Naive thymus-derived CD8-positive, alpha-beta T cell (primary cell): ENCODE data around the gene PTGR1. TPM values are rescaled to one million over a fixed set of nuclear protein-coding genes. Genes with fewer than 3 reads are reported as not detected.

ENCODE experiments used
- ATAC-seq, 2 donors: fragments of 150-1000 bp; cut with Tn5 transposase in 1 of 2; sonication (Bioruptor Pico), chemical (Tn5 transposase) in 1 of 2; 1 replicate in 1 of 2; 2 replicates in 1 of 2; pipeline ENCODE4 v1.10.0; 2021; ENCODE audit warnings: mild to moderate bottlenecking in 2 of 2, moderate library complexity in 2 of 2
- POLR2A ChIA-PET: fragments of 350-600 bp; sonication (Branson Sonifier 250); formaldehyde crosslinking; loops from one replicate; lab custom pipeline; 2021; ENCODE audit warnings: antibody characterized with exemption; lab: Charles Lee
- DNase-seq, 10 donors: peaks; one replicate each; pipeline versions ENCODE4 v3.0.0 to v3.0.0-alpha.2; 2020 to 2022
- H3K27ac Mint-ChIP-seq, 10 donors: one replicate each; pipeline ENCODE4 v1.8.0; 2020 to 2022; ENCODE audit warnings: mild to moderate bottlenecking in 10 of 10, mixed read lengths in 10 of 10, moderate library complexity in 4 of 10, inconsistent platforms in 1 of 10
- H3K27me3 Mint-ChIP-seq, 5 donors: one replicate each; pipeline ENCODE4 v1.8.0; 2021 to 2022; ENCODE audit warnings: mixed read lengths in 5 of 5
- H3K36me3 Mint-ChIP-seq, 3 donors: one replicate each; pipeline ENCODE4 v1.8.0; 2020 to 2022; ENCODE audit warnings: mixed read lengths in 3 of 3, mild to moderate bottlenecking in 2 of 3, inconsistent platforms in 1 of 3
- H3K4me1 Mint-ChIP-seq, 4 donors: one replicate each; pipeline ENCODE4 v1.8.0; 2021 to 2022; ENCODE audit warnings: mixed read lengths in 4 of 4
- H3K4me3 Mint-ChIP-seq, 10 donors: one replicate each; pipeline ENCODE4 v1.8.0; 2020 to 2022; ENCODE audit warnings: mild to moderate bottlenecking in 10 of 10, mixed read lengths in 10 of 10, moderate library complexity in 6 of 10, inconsistent platforms in 1 of 10
- H3K9me3 Mint-ChIP-seq, 9 donors: one replicate each; pipeline ENCODE4 v1.8.0; 2020 to 2022; ENCODE audit warnings: mixed read lengths in 9 of 9, mild to moderate bottlenecking in 3 of 9, inconsistent platforms in 1 of 9, moderate library complexity in 1 of 9
- polyA plus RNA-seq, 3 donors: library from polyadenylated mRNA; unstranded; fragments of 300-500 nt; fragmentation: Illumina TruSeq; gene quantifications; one replicate each; pipeline ENCODE4 v1.2.3, GENCODE V29; 2021
- total RNA-seq, 8 experiments: library from RNA in 2 of 8; stranded (reverse) in 2 of 8; gene quantifications; one replicate each; pipeline ENCODE4 v1.2.3 and lab custom pipeline; 2021 to 2026

Gene PTGR1
- not detected for total RNA-seq
- polyA plus RNA-seq: not detected
- total RNA-seq (lab: John Stamatoyannopoulos, UW): 0 to 0.09 (median 0) reads per million in 6 experiments

GRCh38 chr9:111599092-111599954 lies at the start of gene PTGR1:
TSS of gene PTGR1 (minus strand) at chr9:111599647. CDS start at chr9:111597422, 2,225 bp downstream.
- POLR2A ChIA-PET: interaction anchor here (2.2 kb wide), 1 partner anchor 476 kb away, joined by 9 read pairs; no protein-coding TSS in a partner anchor
- peak within 1 kb of the TSS; percentile 77 to 94 (median 90) for H3K4me3 Mint-ChIP-seq

GRCh38 chr9:111649016-111649415 lies 49.6 kb upstream of the PTGR1 start:
- no peak overlapping the region for H3K27ac Mint-ChIP-seq
- ATAC-seq (no peak), DNase-seq (no peak)
- H3K27me3 Mint-ChIP-seq: no peaks in the 10 kb centered on the region
- POLR2A ChIA-PET: interaction anchor here (0.5 kb wide), 1 partner anchor 686 kb away, joined by 3 read pairs; no protein-coding TSS in a partner anchor
- no peak overlapping the region for H3K4me3 Mint-ChIP-seq
- peaks cover 11 to 57% (median 15%) of the 10 kb centered on the region in 3 donors for H3K36me3 Mint-ChIP-seq
- H3K4me1 Mint-ChIP-seq: peaks cover 0 to 6% (median 2%) of the 10 kb centered on the region in 4 donors
- no peaks in the 10 kb centered on the region for H3K9me3 Mint-ChIP-seq

More at GRCh38 chr9:111599092-111599954, at the start of gene PTGR1:
- Mint-ChIP-seq H3K27ac (peak within 1 kb of the TSS in 2 of 10 donors; percentile 25 to 31), H3K4me1 (peaks cover 12 to 28% (median 21%) of the 10 kb centered on the region in 4 donors), H3K36me3 (no peaks in the 10 kb centered on the region), H3K27me3 (peaks cover 22 to 42% (median 40%) of the 10 kb centered on the region in 5 donors), H3K9me3 (no peaks in the 10 kb centered on the region)
- peak in 4 of 10 donors; percentile 13 to 32 (median 17) for DNase-seq
- ATAC-seq: peak in 1 of 2 donors; percentile 14

- POLR2A ChIA-PET: no interaction called here
- ATAC-seq: no peak
- H3K9me3 Mint-ChIP-seq: no peaks in the 10 kb centered on the region
- peaks cover 8 to 60% (median 18%) of the 10 kb centered on the region in 3 donors for H3K36me3 Mint-ChIP-seq
- no peaks in the 10 kb centered on the region for H3K27me3 Mint-ChIP-seq
- H3K4me3 Mint-ChIP-seq: no peak overlapping the region
- no peak overlapping the region for H3K27ac Mint-ChIP-seq
- no peak for DNase-seq
- peaks cover 0 to 7% (median 4%) of the 10 kb centered on the region in 4 donors for H3K4me1 Mint-ChIP-seq
These were observed 48.6 kb upstream of the PTGR1 start for GRCh38 chr9:111648066-111648465.

GRCh38 chr9:111646417-111646816 lies 47.0 kb upstream of the PTGR1 start:
- Mint-ChIP-seq H3K9me3 (no peaks in the 10 kb centered on the region), H3K27me3 (no peaks in the 10 kb centered on the region), H3K4me1 (peaks cover 0 to 9% (median 5%) of the 10 kb centered on the region in 4 donors), H3K4me3 (no peak overlapping the region), H3K27ac (peak overlapping the region in 1 of 10 donors; percentile 1), H3K36me3 (peaks cover 8 to 61% (median 18%) of the 10 kb centered on the region in 3 donors)
- DNase-seq (no peak), ATAC-seq (no peak)
- POLR2A ChIA-PET: no interaction called here

- H3K9me3 Mint-ChIP-seq: no peaks in the 10 kb centered on the region
- POLR2A ChIA-PET: no interaction called here
These were observed 46.4 kb upstream of the PTGR1 start for GRCh38 chr9:111645806-111646205.

GRCh38 chr9:111644195-111644772 lies 44.8 kb upstream of the PTGR1 start:
- POLR2A ChIA-PET: no interaction called here
- Mint-ChIP-seq H3K4me3 (no peak overlapping the region), H3K9me3 (no peaks in the 10 kb centered on the region)

More at GRCh38 chr9:111645806-111646205, 46.4 kb upstream of the PTGR1 start:
- Mint-ChIP-seq H3K36me3 (peaks cover 8 to 59% (median 18%) of the 10 kb centered on the region in 3 donors), H3K27me3 (no peaks in the 10 kb centered on the region), H3K4me1 (peaks cover 0 to 9% (median 5%) of the 10 kb centered on the region in 4 donors), H3K27ac (no peak overlapping the region), H3K4me3 (no peak overlapping the region)
- ATAC-seq (no peak), DNase-seq (no peak)

GRCh38 chr9:111637421-111637950 lies 38.0 kb upstream of the PTGR1 start:
- peaks cover 22 to 34% (median 33%) of the 10 kb centered on the region in 4 donors for H3K4me1 Mint-ChIP-seq
- no peaks in the 10 kb centered on the region for H3K9me3 Mint-ChIP-seq
- ATAC-seq (no peak), DNase-seq (no peak)
- H3K4me3 Mint-ChIP-seq: no peak overlapping the region
- no peaks in the 10 kb centered on the region for H3K36me3 Mint-ChIP-seq
- no peak overlapping the region for H3K27ac Mint-ChIP-seq
- no peaks in the 10 kb centered on the region for H3K27me3 Mint-ChIP-seq
- POLR2A ChIA-PET: no interaction called here

More at GRCh38 chr9:111644195-111644772, 44.8 kb upstream of the PTGR1 start:
- no peak for DNase-seq
- Mint-ChIP-seq H3K4me1 (peaks cover 0 to 9% (median 5%) of the 10 kb centered on the region in 4 donors), H3K27me3 (no peaks in the 10 kb centered on the region), H3K36me3 (peaks cover under 1 to 45% (median 16%) of the 10 kb centered on the region in 3 donors), H3K27ac (peak overlapping the region in 1 of 10 donors; percentile 4)
- ATAC-seq: no peak

GRCh38 chr9:111634860-111635259 lies 35.4 kb upstream of the PTGR1 start:
- Mint-ChIP-seq H3K4me3 (no peak overlapping the region), H3K27ac (no peak overlapping the region), H3K36me3 (no peaks in the 10 kb centered on the region), H3K4me1 (peaks cover 28 to 52% (median 45%) of the 10 kb centered on the region in 4 donors), H3K9me3 (no peaks in the 10 kb centered on the region), H3K27me3 (no peaks in the 10 kb centered on the region)
- POLR2A ChIA-PET: no interaction called here
- ATAC-seq (no peak), DNase-seq (no peak)

GRCh38 chr9:111633389-111633736 lies 33.9 kb upstream of the PTGR1 start:
- Mint-ChIP-seq H3K36me3 (no peaks in the 10 kb centered on the region), H3K9me3 (no peaks in the 10 kb centered on the region), H3K4me3 (peak overlapping the region in 8 of 10 donors; percentile 2 to 97 (median 86)), H3K27me3 (no peaks in the 10 kb centered on the region), H3K27ac (peak overlapping the region in 1 of 10 donors; percentile 16), H3K4me1 (peaks cover 28 to 52% (median 45%) of the 10 kb centered on the region in 4 donors)
- DNase-seq (no peak), ATAC-seq (no peak)
- POLR2A ChIA-PET: no interaction called here

GRCh38 chr9:111632695-111633388 lies 33.4 kb upstream of the PTGR1 start:
- POLR2A ChIA-PET: interaction anchor here (0.7 kb wide), 1 partner anchor 8 kb away, joined by 4 read pairs; no protein-coding TSS in a partner anchor

GRCh38 chr9:111632060-111632459 lies 32.6 kb upstream of the PTGR1 start:
- Mint-ChIP-seq H3K27ac (peak overlapping the region; percentile 38 to 95 (median 88)), H3K9me3 (no peaks in the 10 kb centered on the region), H3K27me3 (no peaks in the 10 kb centered on the region), H3K4me1 (peaks cover 28 to 52% (median 45%) of the 10 kb centered on the region in 4 donors), H3K36me3 (no peaks in the 10 kb centered on the region), H3K4me3 (peak overlapping the region; percentile 74 to 97 (median 89))
- no peak for DNase-seq
- POLR2A ChIA-PET: interaction anchor here (0.6 to 1.6 kb wide), 3 partner anchors 29 to 38 kb away, joined by 4 to 17 read pairs (median 5); partner anchors contain the start of gene GNG10
- no peak for ATAC-seq

More at GRCh38 chr9:111632695-111633388, 33.4 kb upstream of the PTGR1 start:
- Mint-ChIP-seq H3K27ac (peak overlapping the region in 5 of 10 donors; percentile 16 to 89 (median 67)), H3K36me3 (no peaks in the 10 kb centered on the region), H3K27me3 (no peaks in the 10 kb centered on the region), H3K4me1 (peaks cover 28 to 52% (median 45%) of the 10 kb centered on the region in 4 donors), H3K9me3 (no peaks in the 10 kb centered on the region), H3K4me3 (peak overlapping the region; percentile 24 to 97 (median 89))
- ATAC-seq: no peak
- DNase-seq: no peak
